Astrocyte of the cerebellum (primary cell): Measurements from ENCODE around the gene TNS1.

Source experiments
- DNase-seq: peaks from one replicate; pipeline ENCODE4 v3.0.0-alpha.2; 2011; ENCODE audit warnings: low read depth
- H3K4me3 ChIP-seq: 2 replicates; pipeline ENCODE4 v1.5.1; 2011; ENCODE audit warnings: mild to moderate bottlenecking, low read depth, low read length, moderate library complexity
- CTCF ChIP-seq: IDR thresholded peaks from 2 replicates; pipeline ENCODE4 v1.5.1; 2012; ENCODE audit warnings: low read length, low read depth, moderate library complexity, mild to moderate bottlenecking; ENCODE audit errors: missing control alignments
- in situ Hi-C: cut with HindIII; loops from 2 replicates; pipeline ENCODE4 v1.10.0; 2017; ENCODE audit warnings: low sequenced_read_pairs

The TNS1 gene

GRCh38 chr2:217839750-217840107, 163.1 kb downstream of the TNS1 start:
- no peak overlapping the region for H3K4me3 ChIP-seq
- in situ Hi-C loops, result no loop called here
- no peak for TF ChIP-seq CTCF
- DNase-seq, result no peak

GRCh38 chr2:217839073-217839749, 163.6 kb downstream of the TNS1 start:
- no peak for TF ChIP-seq CTCF
- H3K4me3 ChIP-seq, result no peak overlapping the region
- in situ Hi-C loops, result no loop called here
- DNase-seq, result no peak

- in situ Hi-C loops, result no loop called here
- no peak for DNase-seq
Measured at GRCh38 chr2:217838409-217838831, 164.4 kb downstream of the TNS1 start.

GRCh38 chr2:217837530-217837929, 165.3 kb downstream of the TNS1 start:
- in situ Hi-C loops, result no loop called here
- DNase-seq, result no peak
- no peak for TF ChIP-seq CTCF
- H3K4me3 ChIP-seq, result no peak overlapping the region

More at GRCh38 chr2:217838409-217838831, 164.4 kb downstream of the TNS1 start:
- no peak for TF ChIP-seq CTCF
- H3K4me3 ChIP-seq, result no peak overlapping the region

GRCh38 chr2:217836901-217837491, 165.8 kb downstream of the TNS1 start:
- in situ Hi-C loops, result no loop called here
- H3K4me3 ChIP-seq, result no peak overlapping the region
- no peak for DNase-seq
- TF ChIP-seq CTCF, result peak; percentile 23

- TF ChIP-seq CTCF, result no peak
- peak; percentile 47 for DNase-seq
- no peak overlapping the region for H3K4me3 ChIP-seq
- in situ Hi-C loops, result no loop called here
Measured at GRCh38 chr2:217835931-217836891, 166.6 kb downstream of the TNS1 start.
